ENCODE results near the gene C2CD2.

- TF ChIP-seq CTCF (optimal IDR thresholded peaks at IDR 0.05 in 1 of 3, IDR thresholded peaks at IDR 0.05 in 1 of 3, conservative IDR thresholded peaks at IDR 0.05 in 1 of 3; ENCODE audit: extremely low read depth in 1 of 3, insufficient read depth in 2 of 3, low read length in 3 of 3) (no peak), EZH2 (IDR thresholded peaks at IDR 0.05; ENCODE audit: low read length) (no peak)
Observed at GRCh38 chr21:41884501-41885030, 69.3 kb downstream of the C2CD2 start.
